Measurements from ENCODE around the gene KIAA0232.
"Not testable (repeated sequence)": the region's sequence is repeated elsewhere in the genome, so short reads cannot be mapped to it uniquely, and the experiment has no call there.

DNA sequence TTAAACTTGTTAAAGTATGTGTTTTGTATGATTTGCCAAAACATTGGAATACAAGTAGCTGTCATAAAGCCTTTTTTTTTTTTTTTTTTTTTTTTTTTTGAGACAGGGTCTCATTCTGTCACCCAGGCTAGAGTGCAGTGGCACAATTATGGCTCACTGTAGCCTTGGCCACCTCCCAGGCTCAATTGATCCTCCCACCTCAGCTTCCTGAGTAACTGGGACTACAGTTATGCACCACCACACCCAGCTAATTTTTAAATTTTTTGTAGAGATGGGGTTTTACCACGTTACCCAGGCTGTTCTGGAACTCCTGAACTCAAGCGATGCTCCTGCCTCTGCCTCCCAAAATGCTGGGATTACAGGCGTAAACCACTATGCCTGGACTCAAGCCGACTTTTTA, 8.7 kb downstream of the KIAA0232 start:
- TF ChIP-seq, protein P1, sequence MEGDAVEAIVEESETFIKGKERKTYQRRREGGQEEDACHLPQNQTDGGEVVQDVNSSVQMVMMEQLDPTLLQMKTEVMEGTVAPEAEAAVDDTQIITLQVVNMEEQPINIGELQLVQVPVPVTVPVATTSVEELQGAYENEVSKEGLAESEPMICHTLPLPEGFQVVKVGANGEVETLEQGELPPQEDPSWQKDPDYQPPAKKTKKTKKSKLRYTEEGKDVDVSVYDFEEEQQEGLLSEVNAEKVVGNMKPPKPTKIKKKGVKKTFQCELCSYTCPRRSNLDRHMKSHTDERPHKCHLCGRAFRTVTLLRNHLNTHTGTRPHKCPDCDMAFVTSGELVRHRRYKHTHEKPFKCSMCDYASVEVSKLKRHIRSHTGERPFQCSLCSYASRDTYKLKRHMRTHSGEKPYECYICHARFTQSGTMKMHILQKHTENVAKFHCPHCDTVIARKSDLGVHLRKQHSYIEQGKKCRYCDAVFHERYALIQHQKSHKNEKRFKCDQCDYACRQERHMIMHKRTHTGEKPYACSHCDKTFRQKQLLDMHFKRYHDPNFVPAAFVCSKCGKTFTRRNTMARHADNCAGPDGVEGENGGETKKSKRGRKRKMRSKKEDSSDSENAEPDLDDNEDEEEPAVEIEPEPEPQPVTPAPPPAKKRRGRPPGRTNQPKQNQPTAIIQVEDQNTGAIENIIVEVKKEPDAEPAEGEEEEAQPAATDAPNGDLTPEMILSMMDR (IDR thresholded peaks at IDR 0.05; ENCODE audit: poor library complexity, severe bottlenecking): not testable (repeated sequence)
- TF ChIP-seq MXI1 (conservative IDR thresholded peaks at IDR 0.05; ENCODE audit: poor library complexity, severe bottlenecking); TAF1 (IDR thresholded peaks at IDR 0.05; ENCODE audit: low read depth); EP300 (conservative IDR thresholded peaks at IDR 0.05; ENCODE audit: poor library complexity, severe bottlenecking); SMC3 (conservative IDR thresholded peaks at IDR 0.05; ENCODE audit: poor library complexity): not testable (repeated sequence)

All from neural cell (in vitro differentiated cells).